Measurements from ENCODE around the gene DPYD.

- TF ChIP-seq, protein P1, sequence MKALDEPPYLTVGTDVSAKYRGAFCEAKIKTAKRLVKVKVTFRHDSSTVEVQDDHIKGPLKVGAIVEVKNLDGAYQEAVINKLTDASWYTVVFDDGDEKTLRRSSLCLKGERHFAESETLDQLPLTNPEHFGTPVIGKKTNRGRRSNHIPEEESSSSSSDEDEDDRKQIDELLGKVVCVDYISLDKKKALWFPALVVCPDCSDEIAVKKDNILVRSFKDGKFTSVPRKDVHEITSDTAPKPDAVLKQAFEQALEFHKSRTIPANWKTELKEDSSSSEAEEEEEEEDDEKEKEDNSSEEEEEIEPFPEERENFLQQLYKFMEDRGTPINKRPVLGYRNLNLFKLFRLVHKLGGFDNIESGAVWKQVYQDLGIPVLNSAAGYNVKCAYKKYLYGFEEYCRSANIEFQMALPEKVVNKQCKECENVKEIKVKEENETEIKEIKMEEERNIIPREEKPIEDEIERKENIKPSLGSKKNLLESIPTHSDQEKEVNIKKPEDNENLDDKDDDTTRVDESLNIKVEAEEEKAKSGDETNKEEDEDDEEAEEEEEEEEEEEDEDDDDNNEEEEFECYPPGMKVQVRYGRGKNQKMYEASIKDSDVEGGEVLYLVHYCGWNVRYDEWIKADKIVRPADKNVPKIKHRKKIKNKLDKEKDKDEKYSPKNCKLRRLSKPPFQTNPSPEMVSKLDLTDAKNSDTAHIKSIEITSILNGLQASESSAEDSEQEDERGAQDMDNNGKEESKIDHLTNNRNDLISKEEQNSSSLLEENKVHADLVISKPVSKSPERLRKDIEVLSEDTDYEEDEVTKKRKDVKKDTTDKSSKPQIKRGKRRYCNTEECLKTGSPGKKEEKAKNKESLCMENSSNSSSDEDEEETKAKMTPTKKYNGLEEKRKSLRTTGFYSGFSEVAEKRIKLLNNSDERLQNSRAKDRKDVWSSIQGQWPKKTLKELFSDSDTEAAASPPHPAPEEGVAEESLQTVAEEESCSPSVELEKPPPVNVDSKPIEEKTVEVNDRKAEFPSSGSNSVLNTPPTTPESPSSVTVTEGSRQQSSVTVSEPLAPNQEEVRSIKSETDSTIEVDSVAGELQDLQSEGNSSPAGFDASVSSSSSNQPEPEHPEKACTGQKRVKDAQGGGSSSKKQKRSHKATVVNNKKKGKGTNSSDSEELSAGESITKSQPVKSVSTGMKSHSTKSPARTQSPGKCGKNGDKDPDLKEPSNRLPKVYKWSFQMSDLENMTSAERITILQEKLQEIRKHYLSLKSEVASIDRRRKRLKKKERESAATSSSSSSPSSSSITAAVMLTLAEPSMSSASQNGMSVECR (CRISPR knock-in tag; IDR thresholded peaks at IDR 0.05; ENCODE audit: borderline replicate concordance), result no peak
- no peak for TF ChIP-seq NR2C2 (CRISPR knock-in tag; IDR thresholded peaks at IDR 0.05)
Observed at GRCh38 chr1:97262842-97263241, 658.0 kb downstream of the DPYD start.

Data from WTC11 (cell line).